NCI-H526 treated with DMSO at 0.1 percent for 48 hours (cell line): ENCODE measurements around the gene CDH4.

Experiments
- DNase-seq: peaks from one replicate; lab custom pipeline; 2025; lab: John Stamatoyannopoulos, UW

The CDH4 gene

GRCh38 chr20:61693055-61693600, 441.1 kb downstream of the CDH4 start:
- no peak for DNase-seq

GRCh38 chr20:61694682-61695081, 442.6 kb downstream of the CDH4 start:
- DNase-seq: no peak

GRCh38 chr20:61695741-61696140, 443.7 kb downstream of the CDH4 start:
- DNase-seq: no peak

- no peak for DNase-seq
These were observed 444.2 kb downstream of the CDH4 start for GRCh38 chr20:61696181-61696735.

- no peak for DNase-seq
These were observed 445.9 kb downstream of the CDH4 start for GRCh38 chr20:61697666-61698597.

GRCh38 chr20:61698598-61699494, 446.8 kb downstream of the CDH4 start:
- DNase-seq: no peak

- no peak for DNase-seq
These were observed 447.7 kb downstream of the CDH4 start for GRCh38 chr20:61699495-61700374.

- no peak for DNase-seq
These were observed 448.6 kb downstream of the CDH4 start for GRCh38 chr20:61700595-61701140.

- no peak for DNase-seq
These were observed 449.3 kb downstream of the CDH4 start for GRCh38 chr20:61701401-61701800.

- DNase-seq: no peak
These were observed 449.7 kb downstream of the CDH4 start for GRCh38 chr20:61701802-61702201.

- no peak for DNase-seq
These were observed 450.2 kb downstream of the CDH4 start for GRCh38 chr20:61702246-61702645.

- no peak for DNase-seq
These were observed 452.6 kb downstream of the CDH4 start for GRCh38 chr20:61704661-61705060.

GRCh38 chr20:61705386-61706258, 453.6 kb downstream of the CDH4 start:
- DNase-seq: no peak

- no peak for DNase-seq
These were observed 454.3 kb downstream of the CDH4 start for GRCh38 chr20:61706259-61706961.

- DNase-seq: no peak
These were observed 456.8 kb downstream of the CDH4 start for GRCh38 chr20:61708891-61709290.

GRCh38 chr20:61710108-61710507, 458.0 kb downstream of the CDH4 start:
- DNase-seq: no peak

- DNase-seq: no peak
These were observed 460.6 kb downstream of the CDH4 start for GRCh38 chr20:61712688-61713087.

GRCh38 chr20:61718361-61719005, 466.4 kb downstream of the CDH4 start:
- no peak for DNase-seq
